Upper lobe of right lung (tissue), 1 donor: ENCODE data around the gene SMIM38. TPM values are rescaled to one million over a fixed set of nuclear protein-coding genes. Genes with fewer than 3 reads are reported as not detected.

Experiments used
- ATAC-seq: fragments of 200-7000 bp; cut with Tn5 transposase; one replicate; pipeline ENCODE4 v1.9.1; 2020; ENCODE audit warnings: mild to moderate bottlenecking, moderate library complexity
- DNase-seq: peaks from one replicate; pipeline ENCODE4 v3.0.0-alpha.2; 2020
- H3K27ac ChIP-seq: fragments of 200-600 bp; one replicate; pipeline ENCODE4 v1.8.0; 2022
- H3K27me3 ChIP-seq: fragments of 200-600 bp; one replicate; pipeline ENCODE4 v1.8.0; 2022; ENCODE audit warnings: mild to moderate bottlenecking
- H3K36me3 ChIP-seq: fragments of 200-600 bp; one replicate; pipeline ENCODE4 v1.8.0; 2022
- H3K4me1 ChIP-seq: fragments of 200-600 bp; one replicate; pipeline ENCODE4 v1.8.0; 2022
- H3K4me3 ChIP-seq: fragments of 200-600 bp; one replicate; pipeline ENCODE4 v1.8.0; 2022; ENCODE audit warnings: mild to moderate bottlenecking
- H3K9me3 ChIP-seq: fragments of 200-600 bp; one replicate; pipeline ENCODE4 v1.8.0; 2022
- CTCF ChIP-seq: fragments of 200-600 bp; IDR thresholded peaks from one replicate; pipeline ENCODE4 v1.8.0; 2022; ENCODE audit warnings: antibody characterized with exemption
- intact Hi-C: fragments of 100-400 bp; cut with DNase I; formaldehyde crosslinking; loops from one replicate; pipeline ENCODE4 v1.11.0; 2022
- total RNA-seq: library from RNA; stranded (reverse); fragmentation: NEBNext Ultra II Directional; extraction: Animal tissue kit (Norgen Biotek cat#: 25700); gene quantifications from one replicate; pipeline ENCODE4 v1.2.1, GENCODE V29; 2021
- donor health status: DM: no; HTN: yes; CAD: no; lungs with severe emphysema.

Gene SMIM38
- total RNA-seq, 1 donor from 2014 or later, result not detected

- H3K9me3 ChIP-seq, result no peaks in the 10 kb centered on the region
- intact Hi-C loops, result no loop called here
Measured at GRCh38 chr11:69187540-69188065, 31.9 kb downstream of the SMIM38 start.

GRCh38 chr11:69189059-69189458 lies 33.3 kb downstream of the SMIM38 start:
- no peak overlapping the region for H3K4me3 ChIP-seq
- H3K27me3 ChIP-seq, result no peaks in the 10 kb centered on the region
- no peaks in the 10 kb centered on the region for H3K9me3 ChIP-seq
- no peaks in the 10 kb centered on the region for H3K36me3 ChIP-seq
- no peaks in the 10 kb centered on the region for H3K4me1 ChIP-seq
- H3K27ac ChIP-seq, result no peak overlapping the region
- no peak for ATAC-seq
- intact Hi-C loops, result no loop called here
- DNase-seq, result no peak
- no peak for TF ChIP-seq CTCF

More at GRCh38 chr11:69187540-69188065, 31.9 kb downstream of the SMIM38 start:
- Histone ChIP-seq H3K27ac (no peak overlapping the region), H3K36me3 (no peaks in the 10 kb centered on the region), H3K27me3 (no peaks in the 10 kb centered on the region), H3K4me1 (no peaks in the 10 kb centered on the region), H3K4me3 (no peak overlapping the region)
- TF ChIP-seq CTCF, result no peak
- no peak for ATAC-seq
- no peak for DNase-seq

- Histone ChIP-seq H3K4me1 (no peaks in the 10 kb centered on the region), H3K4me3 (no peak overlapping the region), H3K27ac (no peak overlapping the region), H3K27me3 (no peaks in the 10 kb centered on the region), H3K36me3 (no peaks in the 10 kb centered on the region), H3K9me3 (no peaks in the 10 kb centered on the region)
- TF ChIP-seq CTCF, result no peak
- DNase-seq (no peak), ATAC-seq (no peak)
- intact Hi-C loops, result no loop called here
Measured at GRCh38 chr11:69190796-69191536, 35.2 kb downstream of the SMIM38 start.

- no peak for DNase-seq
- Histone ChIP-seq H3K9me3 (no peaks in the 10 kb centered on the region), H3K27me3 (no peaks in the 10 kb centered on the region), H3K4me3 (no peak overlapping the region), H3K36me3 (no peaks in the 10 kb centered on the region), H3K4me1 (no peaks in the 10 kb centered on the region), H3K27ac (no peak overlapping the region)
- no peak for TF ChIP-seq CTCF
- intact Hi-C loops, result no loop called here
- ATAC-seq, result no peak
Measured at GRCh38 chr11:69192301-69192721, 36.6 kb downstream of the SMIM38 start.

GRCh38 chr11:69193151-69193550 lies 37.4 kb downstream of the SMIM38 start:
- intact Hi-C loops, result no loop called here
- no peak for DNase-seq
- Histone ChIP-seq H3K9me3 (no peaks in the 10 kb centered on the region), H3K36me3 (no peaks in the 10 kb centered on the region), H3K27me3 (no peaks in the 10 kb centered on the region), H3K27ac (no peak overlapping the region), H3K4me1 (no peaks in the 10 kb centered on the region), H3K4me3 (no peak overlapping the region)
- TF ChIP-seq CTCF, result no peak
- ATAC-seq, result no peak
